ENCODE measurements around the gene VPS39.
A peak's percentile ranks its signal among the peaks of the same experiment; 100 is the strongest.
"Not testable (repeated sequence)": the region's sequence is repeated elsewhere in the genome, so short reads cannot be mapped to it uniquely, and the experiment has no call there.

VPS39 gene, protein sequence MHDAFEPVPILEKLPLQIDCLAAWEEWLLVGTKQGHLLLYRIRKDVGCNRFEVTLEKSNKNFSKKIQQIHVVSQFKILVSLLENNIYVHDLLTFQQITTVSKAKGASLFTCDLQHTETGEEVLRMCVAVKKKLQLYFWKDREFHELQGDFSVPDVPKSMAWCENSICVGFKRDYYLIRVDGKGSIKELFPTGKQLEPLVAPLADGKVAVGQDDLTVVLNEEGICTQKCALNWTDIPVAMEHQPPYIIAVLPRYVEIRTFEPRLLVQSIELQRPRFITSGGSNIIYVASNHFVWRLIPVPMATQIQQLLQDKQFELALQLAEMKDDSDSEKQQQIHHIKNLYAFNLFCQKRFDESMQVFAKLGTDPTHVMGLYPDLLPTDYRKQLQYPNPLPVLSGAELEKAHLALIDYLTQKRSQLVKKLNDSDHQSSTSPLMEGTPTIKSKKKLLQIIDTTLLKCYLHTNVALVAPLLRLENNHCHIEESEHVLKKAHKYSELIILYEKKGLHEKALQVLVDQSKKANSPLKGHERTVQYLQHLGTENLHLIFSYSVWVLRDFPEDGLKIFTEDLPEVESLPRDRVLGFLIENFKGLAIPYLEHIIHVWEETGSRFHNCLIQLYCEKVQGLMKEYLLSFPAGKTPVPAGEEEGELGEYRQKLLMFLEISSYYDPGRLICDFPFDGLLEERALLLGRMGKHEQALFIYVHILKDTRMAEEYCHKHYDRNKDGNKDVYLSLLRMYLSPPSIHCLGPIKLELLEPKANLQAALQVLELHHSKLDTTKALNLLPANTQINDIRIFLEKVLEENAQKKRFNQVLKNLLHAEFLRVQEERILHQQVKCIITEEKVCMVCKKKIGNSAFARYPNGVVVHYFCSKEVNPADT

GRCh38 chr15:42207674-42208579, at the start of gene VPS39:
Gene VPS39, minus strand, starts transcription at chr15:42208304. Its CDS starts 151 bp downstream, at chr15:42208153.
- peak in 57 of 58 donors; percentile 36 to 89 (median 77) for DNase-seq

DNA sequence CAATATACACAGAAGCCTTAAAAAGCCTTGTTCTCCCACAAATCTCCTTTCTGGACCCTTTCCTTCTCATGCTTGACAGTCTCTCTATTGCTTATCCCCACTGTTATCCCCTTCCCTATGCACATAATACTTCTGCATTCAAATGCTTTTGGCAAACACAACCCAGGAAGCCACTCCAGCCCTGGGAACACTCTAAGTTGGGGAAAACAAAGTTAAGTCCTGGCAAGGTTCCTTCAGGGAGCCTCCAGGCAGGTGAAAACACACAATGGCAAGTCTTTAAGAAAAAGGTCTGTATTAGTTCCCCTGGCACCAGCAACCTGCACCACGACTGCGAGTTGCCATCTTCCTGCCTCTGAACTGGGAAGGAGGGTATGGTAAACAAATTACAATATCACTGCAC, 45.2 kb upstream of the VPS39 start:
- DNase-seq: no peak

- DNase-seq: no peak
Observed at GRCh38 chr15:42240823-42241222, 32.7 kb upstream of the VPS39 start.

GRCh38 chr15:42239528-42240182, 31.6 kb upstream of the VPS39 start:
- DNase-seq: no peak

- DNase-seq: no peak
Observed at GRCh38 chr15:42233107-42233506, 25.0 kb upstream of the VPS39 start.

DNA sequence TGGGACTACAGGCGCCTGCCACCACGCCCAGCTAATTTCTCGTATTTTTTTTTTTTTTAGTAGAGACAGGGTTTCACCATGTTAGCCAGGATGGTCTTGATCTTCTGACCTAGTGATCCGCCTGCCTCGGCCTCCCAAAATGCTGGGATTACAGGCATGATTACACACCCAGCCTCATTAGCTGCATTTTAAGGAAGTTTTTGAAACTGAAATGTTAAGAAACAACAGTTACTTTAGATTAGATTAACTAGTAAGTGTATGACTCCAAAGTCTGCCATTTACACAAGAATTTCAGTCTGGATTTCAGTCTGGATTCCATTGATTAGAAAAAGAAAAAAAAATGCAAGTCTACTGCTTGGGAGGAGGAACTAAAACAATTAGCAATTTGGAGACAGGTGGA, 24.5 kb upstream of the VPS39 start:
- no peak for DNase-seq

DNA sequence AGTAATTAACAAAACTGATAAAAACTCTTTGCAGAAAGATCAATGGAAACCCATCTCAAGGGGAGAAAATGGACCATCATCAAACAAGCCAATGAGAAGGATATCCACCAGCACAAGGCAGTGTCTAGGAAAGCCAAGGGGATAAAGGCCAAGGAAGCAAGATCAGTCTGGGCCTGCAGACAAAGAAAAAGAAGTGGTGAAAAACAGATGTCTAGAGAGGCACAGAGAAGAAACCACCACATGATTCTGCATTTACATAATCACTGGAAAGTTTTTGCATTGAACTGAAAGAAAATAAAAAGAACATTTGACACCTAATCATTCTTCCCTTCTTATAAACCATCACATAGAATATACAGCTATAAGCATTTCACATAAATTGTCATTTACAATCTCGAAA, 23.0 kb upstream of the VPS39 start:
- DNase-seq: no peak

GRCh38 chr15:42228981-42229380, 20.9 kb upstream of the VPS39 start:
- DNase-seq: not testable (repeated sequence)

DNA sequence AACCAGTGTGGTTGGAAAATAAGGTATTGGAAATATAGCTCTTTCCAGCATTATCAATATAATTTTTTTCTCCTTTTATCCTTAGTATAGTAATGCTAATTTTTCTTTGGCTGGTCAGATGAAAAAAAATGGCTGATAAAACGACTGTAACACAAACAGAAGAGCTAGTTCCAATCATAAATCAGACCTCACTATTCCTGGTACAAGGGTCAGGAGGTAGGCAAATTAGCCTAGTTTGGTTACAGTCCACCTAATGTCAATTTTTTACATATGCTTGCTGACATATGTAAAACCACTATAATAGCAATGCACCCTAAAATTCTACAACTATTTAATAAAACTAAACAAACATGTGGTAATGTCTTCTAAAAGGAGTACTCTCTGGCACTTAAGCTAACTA, 19.9 kb upstream of the VPS39 start:
- no peak for DNase-seq

- peak in 27 of 58 donors; percentile 0 to 67 (median 17) for DNase-seq
Observed at GRCh38 chr15:42226648-42227047, 18.5 kb upstream of the VPS39 start.

DNA sequence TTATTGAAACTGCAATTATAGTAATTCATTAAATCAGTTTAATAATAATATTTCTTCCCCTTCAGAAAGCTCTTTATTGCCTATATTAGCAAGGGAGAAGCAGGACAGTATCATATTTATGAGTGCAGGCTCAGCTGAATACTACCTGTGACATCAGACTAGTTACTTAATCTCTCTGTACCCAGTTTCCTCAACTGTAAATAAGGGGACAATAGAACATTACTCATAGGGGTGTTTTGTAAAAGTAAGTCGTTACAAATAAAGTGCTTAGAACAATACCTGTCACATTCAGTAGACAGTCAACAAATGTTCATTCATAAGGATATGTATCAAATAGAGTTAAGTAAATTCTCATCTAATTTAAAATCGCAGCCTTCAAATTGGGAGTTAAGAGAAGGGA, 12.1 kb upstream of the VPS39 start:
- DNase-seq: no peak

GRCh38 chr15:42218953-42219592, 11.0 kb upstream of the VPS39 start:
- no peak for DNase-seq

DNA sequence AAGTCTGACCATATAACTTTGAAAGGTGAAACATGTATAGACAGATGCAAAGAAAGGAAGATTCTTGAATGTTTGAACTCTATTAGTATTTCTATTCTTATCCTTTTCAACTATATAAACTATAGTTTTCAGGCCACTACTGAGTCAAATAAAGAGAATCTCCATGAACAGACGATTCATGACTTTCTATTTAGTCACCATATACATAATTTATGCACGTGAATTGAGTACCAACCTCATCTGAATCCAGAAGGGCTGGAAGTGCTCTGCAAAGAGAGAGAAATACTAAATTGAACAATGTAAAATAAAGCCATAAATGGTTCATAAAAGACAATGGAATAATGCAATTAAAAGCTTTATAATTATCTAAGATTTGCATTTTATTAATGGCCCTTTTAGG, 9.5 kb upstream of the VPS39 start:
- DNase-seq: no peak

DNA sequence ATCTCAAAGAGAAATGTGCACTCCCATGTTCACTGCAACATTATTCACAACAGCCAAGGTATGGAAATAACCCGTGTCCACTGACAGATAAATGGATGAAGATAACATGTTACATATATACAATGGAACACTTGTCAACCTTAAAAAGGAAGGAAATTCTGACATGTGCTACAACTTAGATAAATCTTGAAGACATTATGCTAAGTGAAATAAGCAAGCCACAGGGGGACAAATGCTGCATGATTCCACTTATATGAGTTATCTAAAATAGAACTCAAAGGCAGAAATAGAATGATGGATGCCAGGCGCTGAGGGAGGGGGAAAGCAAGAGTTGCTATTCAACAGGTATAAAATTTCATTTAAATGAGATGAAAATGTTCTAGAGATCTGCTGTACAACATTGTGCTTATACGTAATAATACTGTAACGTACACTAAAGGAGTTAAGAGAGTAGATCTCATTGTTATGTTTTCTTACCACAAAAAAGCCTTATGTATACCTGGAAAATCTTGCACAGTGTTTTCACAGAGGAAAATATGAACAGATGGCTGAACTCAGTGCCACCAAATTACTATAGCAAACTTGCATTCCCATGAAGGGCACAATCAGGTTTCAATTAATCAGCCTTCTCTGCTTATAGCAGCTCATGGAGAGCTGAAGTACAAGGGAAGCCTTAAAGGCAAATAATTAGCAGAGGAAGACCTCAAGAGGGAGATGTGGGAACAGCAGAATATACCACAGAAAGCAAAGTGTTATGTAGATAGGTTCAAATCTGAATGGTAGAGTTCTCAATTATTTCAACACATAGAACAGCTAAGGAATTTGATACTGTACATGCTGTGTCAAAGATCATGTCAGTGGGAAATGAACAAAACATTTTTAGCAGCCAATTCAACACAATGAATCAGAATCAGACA, 8.1 kb upstream of the VPS39 start:
- DNase-seq: no peak

GRCh38 chr15:42214600-42214999, 6.5 kb upstream of the VPS39 start:
- DNase-seq: no peak

- no peak for DNase-seq
Observed at GRCh38 chr15:42213511-42213910, 5.4 kb upstream of the VPS39 start.

DNA sequence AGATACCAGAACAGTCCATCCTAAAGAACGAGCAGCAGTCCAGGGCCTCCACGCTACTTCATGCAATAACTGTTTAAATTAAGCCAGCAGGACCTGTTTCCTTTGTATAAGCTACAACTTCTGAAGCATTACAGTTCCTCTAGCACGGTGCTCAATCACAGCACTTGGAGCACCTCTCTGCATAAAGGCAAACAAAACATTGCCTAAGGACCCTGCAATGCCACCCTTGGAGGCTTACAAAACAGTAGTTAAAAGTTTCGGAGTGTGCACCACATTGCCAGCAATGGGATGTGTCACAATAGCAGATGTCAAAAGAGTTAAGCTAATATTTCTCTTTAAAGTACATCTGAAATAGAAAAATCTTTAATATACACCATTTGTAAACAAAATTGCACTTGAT, 2.6 kb upstream of the VPS39 start:
- DNase-seq: no peak

GRCh38 chr15:42206406-42206805, 1.7 kb downstream of the VPS39 start:
- DNase-seq: no peak

- no peak for DNase-seq
Observed at GRCh38 chr15:42203891-42204290, 4.2 kb downstream of the VPS39 start.

Measured in anterior cingulate cortex (tissue), 58 donors.